ENCODE measurements around the gene TEX14.

- TF ChIP-seq CTCF (IDR thresholded peaks at IDR 0.05; ENCODE audit: borderline replicate concordance, extremely low read depth, low read length, poor library complexity, severe bottlenecking) (no peak), EZH2 (IDR thresholded peaks at IDR 0.05; ENCODE audit: borderline replicate concordance, low read depth, low read length, severe bottlenecking) (no peak)
Measured at GRCh38 chr17:58702708-58703107, 10.9 kb upstream of the TEX14 start.

Data from DND-41 (cell line).